Fibroblast of upper back skin (primary cell): ENCODE results near the gene CAMK2D.
A peak's percentile ranks its signal among the peaks of the same experiment; 100 is the strongest.

ENCODE experiments used
- DNase-seq: peaks from one replicate; pipeline ENCODE4 v3.0.0-alpha.2; 2013

CAMK2D gene

DNA sequence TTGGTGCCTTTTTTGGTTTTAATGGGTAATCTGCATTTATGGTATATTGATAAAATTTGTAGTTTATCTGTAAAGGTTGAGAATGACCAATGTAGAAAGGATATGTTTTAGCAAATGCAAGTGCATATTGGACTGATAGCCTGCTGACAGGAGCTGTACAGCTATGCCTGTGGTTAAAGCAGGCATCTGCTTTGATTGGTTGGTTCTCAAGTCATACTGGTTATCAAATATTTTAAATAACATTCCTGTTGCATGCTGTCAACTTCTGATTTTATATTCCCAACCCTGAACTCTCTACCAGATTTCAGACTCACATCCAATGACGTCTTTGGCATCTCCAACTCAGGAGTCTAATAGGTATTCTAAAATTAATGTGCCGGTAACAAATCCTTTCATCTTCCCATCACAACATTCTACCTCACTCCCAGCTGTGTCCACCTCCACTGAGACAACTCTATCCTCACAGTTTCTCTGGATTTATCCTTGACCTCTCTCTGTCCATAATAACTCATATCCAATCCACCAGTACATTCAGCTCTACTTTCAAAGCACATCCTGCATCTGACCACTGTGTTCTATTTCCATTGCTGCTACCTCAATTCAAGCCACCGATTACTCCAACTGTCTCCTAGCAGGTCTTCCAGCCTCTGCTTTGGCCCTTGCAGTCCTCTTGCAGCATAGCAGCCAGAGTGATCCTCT, 125.7 kb downstream of the CAMK2D start:
- DNase-seq: peak; percentile 89

DNA sequence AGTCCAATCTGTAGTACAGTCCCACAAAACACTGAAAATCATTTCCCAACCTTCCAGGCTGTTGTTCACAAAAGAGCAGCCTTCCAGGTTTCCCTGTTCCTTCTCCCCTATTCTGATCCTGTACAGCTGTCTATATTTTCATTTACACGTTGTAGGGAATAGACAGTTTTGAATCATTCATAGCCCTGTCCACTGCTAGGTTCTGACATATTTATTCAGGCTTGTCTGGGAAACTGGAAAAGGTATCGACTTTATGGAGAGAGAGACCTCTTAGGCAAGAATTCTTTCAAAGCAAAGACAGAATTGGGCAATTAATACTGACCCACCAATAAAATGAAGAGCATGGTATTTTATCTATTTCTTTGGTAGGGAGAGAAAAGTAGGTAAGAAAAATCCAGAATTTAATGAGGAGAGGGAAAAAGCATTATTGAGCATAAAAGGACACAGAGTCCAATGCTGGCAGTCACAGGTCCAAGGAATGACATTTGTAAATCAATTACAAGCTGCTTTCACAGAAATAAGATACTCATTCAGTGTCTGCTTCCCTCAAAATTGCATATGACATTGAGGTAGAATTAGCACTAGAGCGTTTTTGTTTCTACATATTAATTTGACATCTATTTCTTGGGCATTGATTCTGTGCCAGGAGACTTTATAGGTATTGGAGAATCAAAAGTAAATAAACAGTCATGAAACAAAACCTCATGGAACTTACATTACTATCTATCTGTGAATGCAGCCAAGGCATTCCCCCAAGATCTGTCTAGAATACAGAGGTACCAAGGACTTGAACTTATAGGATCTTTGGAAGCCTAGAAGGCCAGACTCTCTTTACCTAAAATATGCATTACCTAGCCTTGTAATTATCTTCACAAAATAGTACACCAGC, 127.2 kb downstream of the CAMK2D start:
- no peak for DNase-seq

DNA sequence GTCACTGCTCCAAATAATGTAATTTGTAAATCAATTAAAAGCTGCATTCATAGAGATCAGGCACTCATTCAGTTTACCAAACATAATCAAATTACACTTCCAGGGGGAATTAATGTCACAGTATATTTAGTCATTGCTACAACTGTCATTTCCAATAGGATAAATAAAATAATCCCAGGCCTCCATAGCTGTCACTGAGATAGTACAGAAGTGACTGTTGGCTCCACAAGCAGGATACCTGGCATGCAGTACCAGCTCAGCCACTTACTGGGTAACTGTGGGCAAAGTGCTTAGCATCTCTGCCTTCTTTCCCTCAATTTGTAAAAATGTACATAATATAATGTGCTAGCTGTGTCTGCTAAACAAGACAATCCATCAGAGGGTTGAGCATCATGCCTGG, 128.1 kb downstream of the CAMK2D start:
- DNase-seq: no peak

DNA sequence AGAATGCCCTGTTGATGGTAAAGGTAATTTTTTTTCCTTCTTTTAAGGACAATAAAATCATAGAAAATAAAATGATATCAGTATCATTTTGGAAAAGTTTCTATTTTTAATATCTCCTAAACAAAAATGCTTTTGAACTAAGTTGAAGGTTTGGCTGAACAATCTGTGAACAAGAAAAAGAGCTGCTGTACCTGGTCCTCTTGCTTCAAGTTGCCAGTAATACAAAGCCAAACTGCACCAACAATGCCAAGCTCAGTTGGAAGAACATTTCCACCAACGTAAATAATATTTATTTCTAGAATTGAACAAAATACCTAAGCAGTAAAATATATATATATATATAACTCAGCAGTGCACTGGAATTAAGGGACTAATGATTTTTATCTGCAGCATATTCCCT, 132.8 kb downstream of the CAMK2D start:
- no peak for DNase-seq

DNA sequence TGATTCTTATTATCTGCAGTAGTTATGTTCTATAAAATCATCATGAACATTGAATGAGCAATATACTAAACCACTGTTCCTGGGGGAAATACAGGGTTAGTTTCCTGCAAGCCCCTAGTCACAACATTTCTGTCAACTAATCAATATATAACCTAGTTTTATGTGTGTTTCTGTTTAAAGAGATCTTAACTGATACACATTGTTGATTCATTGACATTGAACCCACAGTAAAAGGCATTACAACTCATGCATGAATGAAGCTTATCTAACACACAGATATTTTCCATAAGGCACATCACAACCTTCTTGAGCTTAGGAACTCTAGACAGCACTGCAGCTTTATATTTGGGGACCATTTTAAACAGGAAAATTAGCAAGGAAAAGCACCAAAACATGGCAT, 134.2 kb downstream of the CAMK2D start:
- DNase-seq: no peak

DNA sequence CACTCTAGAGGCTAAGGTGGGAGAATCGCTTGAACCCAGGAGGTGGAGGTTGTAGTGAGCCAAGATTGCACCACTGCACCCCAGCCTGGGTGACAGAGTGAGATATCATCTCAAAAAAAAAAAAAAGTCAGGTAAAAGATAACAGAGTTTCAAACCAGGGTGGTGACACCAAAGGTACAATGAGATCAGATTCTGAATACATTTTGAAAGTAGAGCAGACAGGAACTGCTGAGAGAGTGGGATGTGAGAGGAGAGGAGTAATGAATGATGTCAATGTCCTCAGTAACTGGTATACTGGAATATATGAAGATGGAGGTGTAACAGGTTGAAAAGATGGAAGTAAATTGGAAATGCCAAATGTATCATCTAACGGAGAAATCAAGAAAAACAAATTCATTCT, 135.6 kb downstream of the CAMK2D start:
- DNase-seq: no peak

DNA sequence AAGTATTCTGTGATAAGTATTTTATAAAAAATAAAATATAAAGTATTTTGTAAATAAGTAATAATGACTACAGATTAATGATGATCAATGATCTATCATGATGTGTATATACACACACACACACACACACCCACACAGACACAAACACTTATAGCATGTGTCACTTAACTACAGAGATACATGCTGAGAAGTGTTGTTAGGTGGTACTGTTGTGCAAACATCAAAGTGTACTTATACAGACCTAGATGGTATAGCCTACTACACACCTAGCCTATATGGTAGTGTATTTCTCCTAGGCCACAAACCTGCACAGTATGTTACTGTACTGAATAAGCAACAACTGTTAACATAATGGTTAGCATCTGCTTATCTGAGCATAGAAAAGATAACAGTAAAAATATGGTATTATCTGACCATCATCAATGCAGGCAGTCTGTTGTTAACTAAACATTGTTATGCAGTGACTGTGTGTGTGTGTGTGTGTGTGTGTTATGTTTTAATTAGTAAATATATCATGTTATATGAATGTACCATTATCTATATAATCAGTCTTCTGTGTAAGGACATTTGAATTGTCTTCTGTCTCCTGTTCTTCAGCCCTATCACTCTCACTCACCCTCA, 138.2 kb downstream of the CAMK2D start:
- no peak for DNase-seq

DNA sequence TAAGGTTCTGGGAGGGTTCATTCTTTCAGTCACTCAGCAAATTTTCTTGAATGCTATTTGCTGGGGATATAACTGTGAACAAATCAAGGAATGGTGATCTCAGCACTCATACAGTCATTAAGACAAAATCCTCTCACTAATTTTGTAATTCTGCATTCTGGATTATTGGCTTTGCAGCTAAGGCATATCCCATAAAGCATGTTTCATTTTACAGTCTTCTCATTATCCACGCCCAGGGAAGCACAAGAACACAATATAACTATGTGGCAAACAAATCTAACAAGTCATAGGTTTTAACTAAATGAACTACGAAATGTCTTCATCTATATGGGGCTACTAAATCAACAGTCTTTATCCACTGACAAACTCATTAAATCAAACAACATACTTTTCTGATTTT, 139.9 kb downstream of the CAMK2D start:
- DNase-seq: no peak

DNA sequence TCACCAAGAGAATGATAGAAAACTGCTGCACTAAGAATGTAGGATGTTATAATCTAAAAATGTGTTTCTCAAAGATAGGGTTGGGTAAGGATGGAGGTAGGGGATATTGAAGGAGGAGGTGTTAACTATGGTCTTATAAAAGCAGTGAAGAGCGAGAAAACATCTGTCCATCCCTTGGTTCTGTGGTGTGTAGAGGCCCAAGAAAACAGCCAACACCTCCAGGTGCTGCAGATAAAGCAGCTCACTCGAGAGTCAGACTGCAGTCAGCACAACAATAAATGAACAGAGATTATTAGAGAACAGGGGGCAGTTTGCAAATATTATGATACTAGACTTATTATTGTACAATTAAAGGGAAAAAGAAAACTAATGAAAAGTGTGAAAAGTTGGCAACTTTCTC, 141.5 kb downstream of the CAMK2D start:
- DNase-seq: no peak

DNA sequence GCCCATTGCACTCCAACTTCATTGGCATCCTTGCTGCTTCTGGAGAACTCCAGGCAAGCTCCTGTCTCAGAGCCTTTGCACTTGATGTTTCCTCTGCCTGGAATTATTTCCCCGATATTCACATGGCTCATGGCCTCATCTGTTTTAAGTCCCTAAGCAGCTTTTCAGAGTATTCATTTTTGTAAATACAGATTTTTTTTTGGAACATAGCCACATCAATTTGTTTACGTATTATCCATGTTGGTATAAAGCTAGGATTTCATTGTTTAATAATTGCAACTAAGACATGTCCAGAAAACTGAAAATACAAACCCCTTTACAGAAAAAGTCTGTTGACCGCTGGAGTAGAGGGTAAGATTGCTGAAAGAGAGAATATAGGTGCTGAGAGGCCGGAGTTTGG, 142.0 kb downstream of the CAMK2D start:
- no peak for DNase-seq

DNA sequence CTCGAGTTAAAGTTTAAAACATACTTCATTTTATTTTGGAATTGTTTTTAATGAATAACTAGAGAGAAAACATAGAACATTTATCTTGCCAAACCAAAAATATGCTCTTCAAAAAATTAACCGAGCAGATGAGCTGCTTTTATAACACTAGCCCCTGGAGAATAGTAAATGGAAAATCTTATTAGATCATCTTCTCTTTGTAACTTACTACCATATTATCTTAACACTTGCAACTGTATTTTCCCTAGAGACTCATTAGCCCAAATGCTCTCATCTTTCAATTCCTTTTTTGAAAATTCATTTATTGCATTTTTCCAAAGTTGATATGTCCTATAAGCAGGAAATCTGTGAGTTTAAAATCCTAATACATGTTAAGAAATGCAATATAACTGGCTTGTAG, 143.3 kb downstream of the CAMK2D start:
- DNase-seq: peak; percentile 31

DNA sequence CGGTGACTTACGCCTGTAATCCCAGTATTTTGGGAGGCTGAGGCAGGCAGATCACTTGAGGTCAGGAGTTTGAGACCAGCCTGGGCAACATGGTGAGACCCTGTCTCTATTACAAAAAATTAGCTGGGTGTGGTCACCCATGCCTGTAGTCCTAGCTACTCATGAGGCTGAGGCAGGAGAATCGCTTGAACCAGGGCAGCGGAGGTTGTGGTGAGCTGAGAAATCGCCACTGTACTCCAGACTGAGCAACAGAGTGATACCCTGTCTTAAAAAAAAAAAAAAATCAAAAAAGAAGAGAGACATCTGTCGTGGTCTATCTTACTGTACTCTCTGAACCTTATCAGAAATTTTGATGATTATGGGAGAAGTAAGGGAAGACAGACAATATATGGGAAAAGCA, 144.3 kb downstream of the CAMK2D start:
- no peak for DNase-seq

DNA sequence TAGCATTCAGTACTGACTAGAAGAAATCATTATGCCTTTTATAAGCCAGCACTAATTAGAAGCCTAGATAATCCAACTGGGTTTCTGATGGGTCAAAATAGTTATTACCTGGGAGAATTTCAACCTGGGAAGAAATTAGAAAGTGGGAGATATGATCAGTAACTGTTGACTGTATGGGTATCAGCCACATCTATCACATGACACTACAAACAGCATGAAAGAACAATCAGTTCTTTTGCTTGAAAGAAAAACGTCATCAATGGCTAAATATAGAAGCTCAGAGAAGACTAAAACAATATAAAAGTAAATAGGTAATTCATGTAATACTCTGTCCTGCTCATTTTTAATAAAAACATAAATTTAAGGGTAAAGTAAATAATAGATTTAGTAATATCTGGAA, 145.1 kb downstream of the CAMK2D start:
- no peak for DNase-seq

DNA sequence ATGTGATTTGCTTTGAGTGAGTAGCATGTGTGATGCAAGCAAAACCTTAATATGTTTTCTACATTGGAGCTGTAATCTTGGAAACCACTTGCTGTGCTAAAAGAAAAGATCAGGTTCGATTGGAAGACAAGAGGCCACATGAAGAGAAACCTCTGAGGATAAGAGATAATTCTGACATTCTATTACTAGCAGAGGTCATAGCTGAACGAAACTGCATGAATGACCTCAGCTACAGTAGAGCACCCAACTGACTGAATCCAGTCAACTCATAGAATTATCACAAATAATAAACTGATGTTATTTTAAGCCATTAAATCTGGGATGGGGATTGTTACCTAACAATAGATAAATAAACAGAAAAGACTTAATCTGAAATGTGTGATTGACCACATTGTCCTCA, 147.1 kb downstream of the CAMK2D start:
- no peak for DNase-seq

DNA sequence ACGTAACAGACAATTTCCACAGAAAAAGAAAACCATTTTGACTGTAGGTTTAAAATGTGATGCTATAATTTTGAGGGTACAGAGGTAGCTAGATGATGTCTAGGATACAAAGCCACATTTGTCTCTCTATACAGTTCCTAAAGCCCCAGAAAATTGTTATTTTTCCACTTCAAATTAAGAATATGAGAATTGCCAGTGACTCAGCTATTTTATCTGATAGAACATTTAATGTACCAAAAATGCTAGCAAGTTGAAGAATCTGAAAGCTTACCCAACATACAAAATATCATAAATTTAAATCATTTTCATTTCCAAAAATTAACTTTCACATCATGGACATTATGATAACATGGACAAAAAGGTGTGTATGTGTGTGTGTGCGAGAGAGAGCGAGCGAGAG, 148.0 kb downstream of the CAMK2D start:
- DNase-seq: no peak

DNA sequence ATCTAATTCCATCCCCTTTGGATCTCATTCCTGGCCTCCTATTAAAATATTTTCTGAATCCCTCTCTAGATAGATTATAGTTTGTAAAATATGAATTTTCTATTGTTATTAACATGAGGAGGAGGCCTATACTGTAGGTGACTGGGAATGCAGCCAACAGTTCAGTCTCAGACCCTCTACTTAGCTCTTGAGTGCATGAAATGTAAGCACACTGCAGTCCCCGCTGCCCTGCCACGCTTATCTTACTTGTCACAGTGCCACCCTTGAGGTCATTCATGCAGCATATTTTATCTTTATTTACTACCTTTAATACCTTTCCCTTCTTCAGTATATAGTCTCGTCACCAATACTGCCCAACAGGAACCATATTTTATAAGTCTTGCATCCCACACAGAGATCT, 151.0 kb downstream of the CAMK2D start:
- DNase-seq: no peak

DNA sequence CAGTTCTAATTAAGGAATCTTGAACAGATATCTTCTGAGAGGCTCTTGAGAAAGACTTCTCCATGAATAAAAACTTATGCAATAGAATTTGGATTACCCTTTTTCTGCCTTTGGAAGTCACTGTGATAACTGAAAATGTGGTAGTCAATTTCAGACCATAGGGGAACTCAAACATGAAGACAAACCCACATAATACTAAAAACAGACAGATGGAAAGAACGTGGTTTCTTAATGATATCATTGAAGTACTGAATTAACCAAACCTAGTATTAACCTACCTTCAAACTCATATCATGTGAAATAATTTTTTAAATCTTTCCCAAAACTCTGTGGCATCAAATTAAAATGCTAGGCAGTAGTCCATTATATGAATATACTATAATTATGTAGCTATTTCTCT, 153.5 kb downstream of the CAMK2D start:
- no peak for DNase-seq

DNA sequence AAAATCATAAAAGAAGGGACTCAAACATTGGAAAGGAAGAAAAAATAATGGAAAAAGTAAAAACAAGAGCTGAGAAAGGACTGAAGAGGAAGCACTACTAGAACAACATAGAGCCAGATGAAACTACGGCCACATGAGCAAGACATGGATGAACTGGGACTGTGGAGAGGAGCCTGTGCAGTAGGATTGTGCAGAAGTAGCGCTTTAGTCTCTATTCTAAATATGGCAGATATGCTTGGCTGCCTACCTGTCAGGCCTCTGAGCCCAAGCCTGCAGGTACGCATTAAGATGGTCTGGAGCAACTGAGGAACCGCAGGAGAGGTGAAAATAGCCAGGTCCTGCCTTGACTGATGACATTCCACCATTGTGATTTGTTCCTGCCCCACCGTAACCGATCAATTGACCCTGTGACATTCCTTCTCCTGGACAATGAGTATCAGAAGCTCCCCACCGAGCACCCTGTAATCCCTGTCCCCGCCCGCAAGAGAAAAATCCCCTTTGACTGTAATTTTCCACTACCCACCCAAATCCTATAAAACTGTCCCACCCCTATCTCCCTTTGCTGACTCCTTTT, 154.3 kb downstream of the CAMK2D start:
- DNase-seq: no peak

DNA sequence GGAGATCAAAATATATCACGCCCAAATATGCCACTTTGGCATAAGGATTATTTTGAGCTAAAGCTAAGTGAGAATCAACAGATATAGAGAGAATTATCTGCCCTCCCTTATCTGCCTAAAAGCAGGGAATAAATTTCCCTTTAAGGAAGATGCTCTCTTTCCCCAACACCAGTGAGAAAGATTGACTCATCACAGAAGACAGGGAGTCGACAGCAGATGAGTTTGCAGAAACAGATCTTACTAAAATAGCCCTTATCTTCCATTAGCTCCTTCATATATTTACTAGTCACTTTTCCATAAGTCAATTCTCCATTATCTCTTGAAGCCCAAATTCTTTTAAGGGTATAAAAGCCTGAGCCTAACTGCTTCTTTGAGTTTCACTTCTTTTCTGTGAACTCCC, 156.6 kb downstream of the CAMK2D start:
- DNase-seq: peak; percentile 35

DNA sequence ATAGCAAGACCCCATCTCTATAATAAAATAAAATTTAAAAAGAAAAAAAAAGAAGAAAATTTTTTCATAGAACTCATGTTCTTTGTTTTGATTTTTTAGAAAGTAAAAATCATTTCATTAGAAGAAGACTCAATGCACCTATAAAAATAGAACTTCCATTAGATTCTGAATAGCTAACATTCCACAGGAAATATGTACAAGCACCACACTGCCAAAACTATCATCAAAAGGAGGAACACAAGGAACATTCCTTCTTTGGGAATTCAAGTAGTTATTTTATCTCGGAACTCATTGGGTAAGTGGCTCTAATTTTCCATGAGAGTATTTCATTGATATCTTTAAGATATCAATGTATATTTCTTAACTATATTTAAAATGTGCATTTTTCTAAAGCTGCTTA, 157.6 kb downstream of the CAMK2D start:
- DNase-seq: peak; percentile 72

DNA sequence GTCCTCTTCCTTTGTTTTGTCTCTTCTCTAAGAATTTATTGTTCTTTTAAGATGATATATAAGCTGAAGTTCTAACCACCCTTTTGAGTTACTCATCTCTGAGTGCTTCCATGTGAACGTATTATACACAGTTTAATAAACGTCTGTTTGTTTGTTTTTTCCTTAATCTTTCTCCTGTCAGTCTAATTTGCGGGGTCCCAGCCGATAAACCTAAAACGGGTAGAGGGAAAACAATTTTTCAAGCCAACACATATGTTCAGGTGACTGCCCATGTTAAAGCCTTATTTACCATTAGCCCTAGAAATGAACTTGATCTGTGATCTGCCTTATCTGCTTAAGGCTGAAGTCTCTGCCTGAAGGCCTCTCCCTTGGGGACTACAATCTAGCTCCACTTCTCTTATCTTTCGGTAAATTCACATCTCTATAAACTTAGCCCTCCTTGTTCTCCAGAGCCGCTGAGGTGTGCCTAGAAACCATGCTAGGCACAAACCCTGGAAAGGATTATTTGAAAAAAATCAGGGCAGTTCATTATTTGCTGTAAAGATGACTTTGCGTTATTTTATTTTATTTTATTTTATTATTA, 158.8 kb downstream of the CAMK2D start:
- no peak for DNase-seq

DNA sequence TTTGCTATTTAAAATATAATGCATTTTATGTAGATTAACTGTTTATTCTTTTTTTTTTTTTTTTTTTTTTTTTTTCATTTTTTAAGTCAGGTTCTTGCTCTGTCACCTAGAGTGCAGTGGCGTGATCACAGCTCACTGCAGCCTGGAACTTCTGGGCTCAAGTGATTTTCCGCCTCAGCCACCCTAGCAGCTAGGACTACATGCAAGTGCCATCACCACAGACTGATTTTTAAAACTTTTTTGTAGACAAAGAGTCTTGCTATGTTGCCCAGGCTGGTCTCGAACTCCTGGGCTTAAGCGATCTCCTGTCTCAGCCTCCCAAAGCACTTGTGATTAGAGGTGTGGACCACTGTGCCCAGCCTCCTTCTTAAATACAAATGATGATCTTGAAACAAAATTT, 159.9 kb downstream of the CAMK2D start:
- no peak for DNase-seq

DNA sequence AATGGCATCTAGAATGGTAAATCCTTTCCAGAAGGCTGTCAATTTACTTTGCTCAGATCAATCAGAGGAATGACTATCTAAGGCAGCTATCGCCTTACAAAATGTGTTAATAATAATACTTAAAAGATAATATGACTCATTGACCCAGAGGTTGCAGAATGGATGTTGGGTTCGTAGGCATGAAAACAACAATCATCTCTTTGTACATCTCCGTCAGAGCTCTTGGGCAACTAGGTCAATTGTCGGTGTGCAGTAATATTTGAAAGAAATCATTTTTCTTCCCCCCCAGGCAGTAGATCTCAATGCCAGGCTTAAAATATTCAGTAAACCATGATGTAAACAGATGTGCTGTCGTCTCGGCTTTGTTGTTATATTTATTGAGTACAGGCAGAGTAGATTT, 165.1 kb downstream of the CAMK2D start:
- DNase-seq: no peak

DNA sequence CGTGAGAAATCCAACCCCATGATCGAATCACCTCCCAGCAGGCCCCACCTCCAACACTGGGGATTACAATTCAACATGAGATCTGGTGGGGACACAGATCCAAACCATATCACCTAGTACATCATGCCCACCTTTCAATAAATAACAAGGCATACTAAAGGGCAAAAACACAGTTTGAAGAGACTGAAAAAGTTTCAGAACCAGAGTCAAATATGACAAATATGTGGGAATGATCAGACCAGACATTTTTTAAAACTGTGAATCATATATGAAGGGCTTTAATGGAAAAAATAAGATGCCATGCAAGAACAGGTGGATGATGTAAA, 167.3 kb downstream of the CAMK2D start:
- DNase-seq: no peak
